Cardiac muscle cell (in vitro differentiated cells and primary cell): ENCODE results near the gene ICAM1. TPM values are rescaled to one million over a fixed set of nuclear protein-coding genes. Genes with fewer than 3 reads are reported as not detected.

Experiments used
- DNase-seq, 2 donors: peaks; one replicate each; pipeline versions ENCODE4 v3.0.0 to v3.0.0-alpha.2; 2010 to 2017; ENCODE audit warnings: low read depth in 1 of 2, low spot score in 1 of 2
- H3K27ac ChIP-seq: fragments of 200-600 bp; sonication (generic); 2 replicates; pipeline ENCODE4 v1.5.1; 2016
- H3K27me3 ChIP-seq: fragments of 200-600 bp; sonication (generic); 2 replicates; pipeline ENCODE4 v1.6.0; 2016; ENCODE audit warnings: control low read depth
- H3K36me3 ChIP-seq: fragments of 200-600 bp; sonication (generic); 2 replicates; pipeline ENCODE4 v1.5.1; 2016; ENCODE audit warnings: control low read depth
- H3K4me1 ChIP-seq: fragments of 200-600 bp; sonication (generic); 2 replicates; pipeline ENCODE4 v1.8.1; 2017; ENCODE audit warnings: low read depth, mild to moderate bottlenecking, mixed run types
- H3K4me3 ChIP-seq: fragments of 200-600 bp; sonication (generic); 2 replicates; pipeline ENCODE4 v1.5.1; 2016; ENCODE audit warnings: mild to moderate bottlenecking
- H3K9me3 ChIP-seq: fragments of 200-600 bp; sonication (generic); 2 replicates; pipeline ENCODE4 v1.5.1; 2017; ENCODE audit warnings: low read depth, mild to moderate bottlenecking, control low read depth
- polyA plus RNA-seq: library from polyadenylated mRNA; unstranded; fragments of >200 nt; fragmentation: Nextera tagmentation; extraction: Ambion mirVana; gene quantifications from 2 replicates; pipeline ENCODE4 v1.2.1, GENCODE V29; 2016
- total RNA-seq: library from RNA; depleted of rRNA; stranded (reverse); fragments of >200 nt; gene quantifications from 2 replicates; pipeline ENCODE4 v1.2.3, GENCODE V29; 2016
- TF ChIP-seq, protein P1 (sequence below): IDR thresholded peaks from 2 replicates; pipeline ENCODE4 v1.5.1; 2012; ENCODE audit warnings: low read depth, mild to moderate bottlenecking, low read length

Gene ICAM1, protein sequence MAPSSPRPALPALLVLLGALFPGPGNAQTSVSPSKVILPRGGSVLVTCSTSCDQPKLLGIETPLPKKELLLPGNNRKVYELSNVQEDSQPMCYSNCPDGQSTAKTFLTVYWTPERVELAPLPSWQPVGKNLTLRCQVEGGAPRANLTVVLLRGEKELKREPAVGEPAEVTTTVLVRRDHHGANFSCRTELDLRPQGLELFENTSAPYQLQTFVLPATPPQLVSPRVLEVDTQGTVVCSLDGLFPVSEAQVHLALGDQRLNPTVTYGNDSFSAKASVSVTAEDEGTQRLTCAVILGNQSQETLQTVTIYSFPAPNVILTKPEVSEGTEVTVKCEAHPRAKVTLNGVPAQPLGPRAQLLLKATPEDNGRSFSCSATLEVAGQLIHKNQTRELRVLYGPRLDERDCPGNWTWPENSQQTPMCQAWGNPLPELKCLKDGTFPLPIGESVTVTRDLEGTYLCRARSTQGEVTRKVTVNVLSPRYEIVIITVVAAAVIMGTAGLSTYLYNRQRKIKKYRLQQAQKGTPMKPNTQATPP
- 0.18 and 0.57 TPM in 2 replicates for total RNA-seq
- polyA plus RNA-seq = 0.50 and 0.77 TPM in 2 replicates

DNA sequence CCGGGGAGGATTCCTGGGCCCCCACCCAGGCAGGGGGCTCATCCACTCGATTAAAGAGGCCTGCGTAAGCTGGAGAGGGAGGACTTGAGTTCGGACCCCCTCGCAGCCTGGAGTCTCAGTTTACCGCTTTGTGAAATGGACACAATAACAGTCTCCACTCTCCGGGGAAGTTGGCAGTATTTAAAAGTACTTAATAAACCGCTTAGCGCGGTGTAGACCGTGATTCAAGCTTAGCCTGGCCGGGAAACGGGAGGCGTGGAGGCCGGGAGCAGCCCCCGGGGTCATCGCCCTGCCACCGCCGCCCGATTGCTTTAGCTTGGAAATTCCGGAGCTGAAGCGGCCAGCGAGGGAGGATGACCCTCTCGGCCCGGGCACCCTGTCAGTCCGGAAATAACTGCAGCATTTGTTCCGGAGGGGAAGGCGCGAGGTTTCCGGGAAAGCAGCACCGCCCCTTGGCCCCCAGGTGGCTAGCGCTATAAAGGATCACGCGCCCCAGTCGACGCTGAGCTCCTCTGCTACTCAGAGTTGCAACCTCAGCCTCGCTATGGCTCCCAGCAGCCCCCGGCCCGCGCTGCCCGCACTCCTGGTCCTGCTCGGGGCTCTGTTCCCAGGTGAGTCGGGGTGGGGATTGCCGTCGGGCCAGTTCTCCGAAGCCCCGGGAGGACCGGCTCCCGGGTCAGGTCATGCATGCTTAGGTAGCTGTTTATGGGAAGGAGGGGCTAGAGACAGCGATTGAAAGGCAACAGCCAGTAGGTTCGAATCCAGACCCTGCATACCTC is at the start of gene ICAM1:
ICAM1 (plus strand) TSS at position 505 of the 779 bp plus-strand sequence; CDS start at position 545, 40 bp downstream.
- Histone ChIP-seq H3K36me3 (no peaks in the 10 kb centered on the region), H3K4me3 (peak within 1 kb of the TSS; percentile 25), H3K4me1 (no peaks in the 10 kb centered on the region), H3K27ac (no peak within 1 kb of the TSS), H3K9me3 (no peaks in the 10 kb centered on the region), H3K27me3 (peaks cover 33% of the 10 kb centered on the region)
- TF ChIP-seq, protein P1, sequence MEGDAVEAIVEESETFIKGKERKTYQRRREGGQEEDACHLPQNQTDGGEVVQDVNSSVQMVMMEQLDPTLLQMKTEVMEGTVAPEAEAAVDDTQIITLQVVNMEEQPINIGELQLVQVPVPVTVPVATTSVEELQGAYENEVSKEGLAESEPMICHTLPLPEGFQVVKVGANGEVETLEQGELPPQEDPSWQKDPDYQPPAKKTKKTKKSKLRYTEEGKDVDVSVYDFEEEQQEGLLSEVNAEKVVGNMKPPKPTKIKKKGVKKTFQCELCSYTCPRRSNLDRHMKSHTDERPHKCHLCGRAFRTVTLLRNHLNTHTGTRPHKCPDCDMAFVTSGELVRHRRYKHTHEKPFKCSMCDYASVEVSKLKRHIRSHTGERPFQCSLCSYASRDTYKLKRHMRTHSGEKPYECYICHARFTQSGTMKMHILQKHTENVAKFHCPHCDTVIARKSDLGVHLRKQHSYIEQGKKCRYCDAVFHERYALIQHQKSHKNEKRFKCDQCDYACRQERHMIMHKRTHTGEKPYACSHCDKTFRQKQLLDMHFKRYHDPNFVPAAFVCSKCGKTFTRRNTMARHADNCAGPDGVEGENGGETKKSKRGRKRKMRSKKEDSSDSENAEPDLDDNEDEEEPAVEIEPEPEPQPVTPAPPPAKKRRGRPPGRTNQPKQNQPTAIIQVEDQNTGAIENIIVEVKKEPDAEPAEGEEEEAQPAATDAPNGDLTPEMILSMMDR = no peak
- DNase-seq = peak in 1 of 2 donors; percentile 95

DNA sequence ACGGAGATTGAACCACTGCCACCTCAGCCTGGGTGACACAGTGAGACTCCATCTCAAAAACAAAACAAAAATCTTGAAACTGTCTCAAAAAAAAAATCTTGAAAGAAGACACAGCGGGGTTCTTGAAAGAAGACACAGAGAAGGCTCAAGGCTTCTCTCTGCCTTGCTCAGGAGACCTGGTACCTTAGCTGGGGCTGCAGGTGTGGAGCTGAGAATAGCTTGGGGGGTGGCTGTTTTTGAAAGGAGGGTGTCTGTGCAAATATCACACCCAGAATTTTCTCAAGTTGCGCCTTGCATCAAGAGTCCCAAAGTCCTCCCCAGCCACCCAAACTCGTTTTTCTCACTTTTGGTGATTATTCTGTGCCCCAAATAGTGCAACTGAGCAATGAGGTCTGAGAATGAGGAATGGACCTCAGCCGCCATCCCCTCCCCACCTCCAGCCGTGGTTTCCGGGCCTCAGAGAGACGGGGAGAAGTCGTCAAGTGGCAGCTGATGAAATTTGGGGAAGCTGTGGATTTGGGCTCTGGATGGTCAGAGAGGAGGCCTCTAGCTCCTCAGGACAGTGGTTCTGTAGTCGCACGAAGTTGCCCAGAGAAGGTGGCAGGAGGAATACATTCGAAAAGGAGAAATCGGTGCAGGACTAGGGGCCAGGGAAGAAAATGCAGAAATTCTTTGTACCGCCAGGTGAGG is 48.6 kb upstream of the ICAM1 start:
- no peaks in the 10 kb centered on the region for H3K36me3 ChIP-seq
- no peaks in the 10 kb centered on the region for H3K27me3 ChIP-seq
- H3K9me3 ChIP-seq = no peaks in the 10 kb centered on the region
- DNase-seq = no peak
- TF ChIP-seq, protein P1 = no peak
- no peaks in the 10 kb centered on the region for H3K4me1 ChIP-seq
- H3K27ac ChIP-seq = no peak overlapping the region
- H3K4me3 ChIP-seq = no peak overlapping the region

GRCh38 chr19:10223488-10224213 is 47.3 kb upstream of the ICAM1 start:
- no peaks in the 10 kb centered on the region for H3K4me1 ChIP-seq
- no peak overlapping the region for H3K27ac ChIP-seq
- no peaks in the 10 kb centered on the region for H3K9me3 ChIP-seq
- H3K27me3 ChIP-seq = no peaks in the 10 kb centered on the region
- H3K36me3 ChIP-seq = no peaks in the 10 kb centered on the region
- TF ChIP-seq, protein P1 = no peak
- no peak for DNase-seq
- H3K4me3 ChIP-seq = no peak overlapping the region

DNA sequence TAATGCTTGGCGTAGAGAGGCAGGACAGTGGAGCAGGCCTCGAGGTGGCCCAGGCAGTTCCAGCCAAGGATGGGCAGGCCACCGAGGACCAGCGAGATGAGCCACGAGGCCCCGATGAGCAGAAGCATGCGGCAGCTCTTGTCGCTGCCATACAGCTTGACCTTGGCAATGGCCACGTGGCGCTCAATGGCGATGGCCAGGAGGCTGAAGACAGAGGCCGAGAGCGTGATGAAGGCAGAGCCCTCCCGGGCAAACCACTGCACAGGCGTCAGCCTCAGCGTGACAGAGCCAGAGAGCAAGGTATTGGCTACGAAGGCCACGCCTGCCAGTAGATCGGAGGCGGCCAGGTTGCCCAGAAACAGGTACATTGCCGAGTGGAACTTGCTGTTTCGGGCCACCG is 46.6 kb upstream of the ICAM1 start:
- DNase-seq = no peak
- Histone ChIP-seq H3K27ac (no peak overlapping the region), H3K27me3 (no peaks in the 10 kb centered on the region), H3K4me3 (no peak overlapping the region), H3K36me3 (no peaks in the 10 kb centered on the region), H3K9me3 (no peaks in the 10 kb centered on the region), H3K4me1 (no peaks in the 10 kb centered on the region)
- TF ChIP-seq, protein P1 = no peak

- Histone ChIP-seq H3K9me3 (no peaks in the 10 kb centered on the region), H3K36me3 (no peaks in the 10 kb centered on the region), H3K4me3 (no peak overlapping the region), H3K4me1 (no peaks in the 10 kb centered on the region), H3K27ac (peak overlapping the region; percentile 54), H3K27me3 (no peaks in the 10 kb centered on the region)
- DNase-seq = no peak
- TF ChIP-seq, protein P1 = no peak
Measured at GRCh38 chr19:10226021-10226375, 44.9 kb upstream of the ICAM1 start.
